ENCODE data around the gene LMNTD2. TPM values are rescaled to one million over a fixed set of nuclear protein-coding genes. Genes with fewer than 3 reads are reported as not detected.
A peak's percentile ranks its signal among the peaks of the same experiment; 100 is the strongest.

The LMNTD2 gene
- total RNA-seq, 1 donor from 2014 or later: 5.9 TPM

GRCh38 chr11:507727-508515, 52.6 kb downstream of the LMNTD2 start:
- Histone ChIP-seq H3K36me3 (peaks cover 18% of the 10 kb centered on the region), H3K4me1 (peaks cover 36% of the 10 kb centered on the region), H3K4me3 (peak overlapping the region; percentile 88), H3K27ac (peak overlapping the region; percentile 70), H3K9me3 (no peaks in the 10 kb centered on the region), H3K27me3 (no peaks in the 10 kb centered on the region)
- TF ChIP-seq CTCF (IDR thresholded peaks at IDR 0.05): no peak
- ATAC-seq (no peak), DNase-seq (no peak)
- intact Hi-C loops (cut with DNase I): no loop called here

GRCh38 chr11:506995-507726, 53.4 kb downstream of the LMNTD2 start, which contains the start of gene RNH1:
Gene RNH1 (minus strand): TSS chr11:507242. CDS start chr11:502162, 5,080 bp downstream.
- Histone ChIP-seq H3K36me3 (peaks cover 18% of the 10 kb centered on the region), H3K27ac (peak within 1 kb of the TSS; percentile 100), H3K4me1 (peaks cover 43% of the 10 kb centered on the region), H3K27me3 (no peaks in the 10 kb centered on the region), H3K4me3 (peak within 1 kb of the TSS; percentile 88), H3K9me3 (no peaks in the 10 kb centered on the region)
- no peak for TF ChIP-seq CTCF (IDR thresholded peaks at IDR 0.05)
- ATAC-seq (peak; percentile 91), DNase-seq (peak; percentile 100)
- intact Hi-C loops (cut with DNase I): no loop called here

GRCh38 chr11:506238-506994, 54.1 kb downstream of the LMNTD2 start:
- intact Hi-C loops (cut with DNase I): no loop called here
- DNase-seq: peak; percentile 99
- H3K4me1 ChIP-seq: peaks cover 46% of the 10 kb centered on the region

GRCh38 chr11:504994-505344, 55.6 kb downstream of the LMNTD2 start:
- Histone ChIP-seq H3K4me3 (peak overlapping the region; percentile 88), H3K27ac (peak overlapping the region; percentile 87), H3K27me3 (no peaks in the 10 kb centered on the region), H3K36me3 (peaks cover 31% of the 10 kb centered on the region), H3K4me1 (peaks cover 46% of the 10 kb centered on the region), H3K9me3 (no peaks in the 10 kb centered on the region)
- no peak for TF ChIP-seq CTCF (IDR thresholded peaks at IDR 0.05)
- intact Hi-C loops (cut with DNase I): no loop called here
- ATAC-seq (no peak), DNase-seq (no peak)

More at GRCh38 chr11:506238-506994, 54.1 kb downstream of the LMNTD2 start:
- H3K36me3 ChIP-seq: peaks cover 26% of the 10 kb centered on the region
- H3K9me3 ChIP-seq: no peaks in the 10 kb centered on the region
- peak overlapping the region; percentile 100 for H3K27ac ChIP-seq
- TF ChIP-seq CTCF (IDR thresholded peaks at IDR 0.05): peak; percentile 14
- ATAC-seq: peak; percentile 85
- H3K27me3 ChIP-seq: no peaks in the 10 kb centered on the region
- H3K4me3 ChIP-seq: peak overlapping the region; percentile 88

Small RNAs within 50 kb of the gene (microRNA-seq; reads per million reads assigned to microRNA genes)
- 57.1 reads per million, percentile 58 among the genes with 10 or more reads in this experiment for gene MIR210 (ENCODE audit: borderline microRNAs expressed)

Other genes with a start within 250 kb of the LMNTD2 start
- gene IFITM1, start 246.7 kb downstream of the LMNTD2 start, total RNA-seq: 128 TPM
- gene IFITM3, start 239.9 kb downstream of the LMNTD2 start, total RNA-seq: 692 TPM
- gene B4GALNT4, start 191.2 kb downstream of the LMNTD2 start, total RNA-seq: 1.9 TPM
- 40.4 TPM for gene PKP3, start 166.5 kb downstream of the LMNTD2 start, total RNA-seq
- gene SIGIRR, start 145.7 kb downstream of the LMNTD2 start, total RNA-seq: 80.9 TPM
- gene ANO9, start 118.7 kb downstream of the LMNTD2 start, total RNA-seq: 22.4 TPM
- gene PTDSS2, start 110.5 kb downstream of the LMNTD2 start, total RNA-seq: 31.1 TPM
- gene RNH1, start 53.5 kb downstream of the LMNTD2 start, total RNA-seq: 245 TPM
- 55.5 TPM for gene HRAS, start 25.2 kb downstream of the LMNTD2 start, total RNA-seq
- 3.2 TPM for gene LRRC56, start 23.2 kb downstream of the LMNTD2 start, total RNA-seq
- 76.7 TPM for gene RASSF7, start 232 bp upstream of the LMNTD2 start, total RNA-seq
- gene PHRF1, start 15.7 kb upstream of the LMNTD2 start, total RNA-seq: 31.0 TPM
- gene IRF7, start 55.2 kb upstream of the LMNTD2 start, total RNA-seq: 56.2 TPM
- not detected for gene CDHR5, start 64.2 kb upstream of the LMNTD2 start, total RNA-seq
- gene SCT, start 66.4 kb upstream of the LMNTD2 start, total RNA-seq: not detected
- gene DRD4, start 76.5 kb upstream of the LMNTD2 start, total RNA-seq: 1.2 TPM
- gene DEAF1, start 134.5 kb upstream of the LMNTD2 start, total RNA-seq: 27.1 TPM
- gene TMEM80, start 135.1 kb upstream of the LMNTD2 start, total RNA-seq: 33.2 TPM
- gene EPS8L2, start 145.5 kb upstream of the LMNTD2 start, total RNA-seq: 155 TPM
- 196 TPM for gene TALDO1, start 186.7 kb upstream of the LMNTD2 start, total RNA-seq
- gene GATD1, start 216.7 kb upstream of the LMNTD2 start, total RNA-seq: 62.5 TPM
- gene CEND1, start 229.4 kb upstream of the LMNTD2 start, total RNA-seq: not detected
- 20.8 TPM for gene SLC25A22, start 237.5 kb upstream of the LMNTD2 start, total RNA-seq
- 13.1 TPM for gene PIDD1, start 244.5 kb upstream of the LMNTD2 start, total RNA-seq
- gene RPLP2, start 249.2 kb upstream of the LMNTD2 start, total RNA-seq: 1,548 TPM